Activated T-helper 1 cell treated with anti-CD3 and anti-CD28 coated beads, Interleukin-2, amount 50 U/mL, for 16 hours (primary cell): ENCODE results near the gene EGR2.
A peak's percentile ranks its signal among the peaks of the same experiment; 100 is the strongest.
"Not testable (repeated sequence)": the region's sequence is repeated elsewhere in the genome, so short reads cannot be mapped to it uniquely, and the experiment has no call there.

Experiments used
- DNase-seq, 2 donors: peaks; one replicate each; pipeline ENCODE4 v3.0.0-alpha.2; 2020; ENCODE audit warnings: low read depth in 1 of 2, low spot score in 1 of 2

Gene EGR2

DNA sequence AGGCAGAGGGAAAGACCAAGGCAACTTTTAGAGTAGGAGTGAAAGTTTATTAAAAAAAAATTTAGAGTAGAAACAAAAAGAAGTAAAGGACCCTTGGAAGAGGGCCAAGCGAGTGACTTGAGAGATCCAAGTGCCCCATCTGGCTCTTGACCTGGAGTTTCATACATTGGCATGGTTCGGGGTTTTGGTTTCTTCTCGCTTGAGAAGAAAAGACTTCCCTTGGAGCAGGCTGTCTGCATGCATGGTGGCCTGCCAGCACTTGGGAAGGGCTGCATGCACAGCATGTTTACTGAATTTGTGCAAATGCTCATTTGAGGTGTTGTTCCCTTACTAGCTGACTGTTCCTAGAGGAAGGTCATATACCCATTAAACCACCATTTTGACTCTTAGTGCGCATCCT is 20.4 kb downstream of the EGR2 start:
- no peak for DNase-seq

DNA sequence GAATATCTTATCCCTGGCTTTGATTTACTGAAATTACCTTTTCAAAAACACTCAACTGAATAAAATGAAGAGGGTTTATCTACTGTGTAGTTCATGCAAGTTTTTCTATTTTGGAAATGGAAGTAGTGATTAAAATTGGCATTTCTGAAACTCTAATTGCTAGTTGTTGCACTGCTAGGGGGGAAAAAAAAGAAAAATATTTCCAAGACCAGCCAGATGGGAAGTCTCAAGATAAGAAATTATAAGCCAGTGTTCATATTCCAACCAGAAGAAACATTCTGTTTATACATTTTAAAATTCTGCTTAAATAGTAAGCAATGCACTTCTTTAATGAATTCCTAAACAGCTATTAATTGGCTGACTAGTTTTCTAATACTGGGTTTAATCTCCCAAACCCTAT is 21.1 kb downstream of the EGR2 start:
- DNase-seq = no peak

DNA sequence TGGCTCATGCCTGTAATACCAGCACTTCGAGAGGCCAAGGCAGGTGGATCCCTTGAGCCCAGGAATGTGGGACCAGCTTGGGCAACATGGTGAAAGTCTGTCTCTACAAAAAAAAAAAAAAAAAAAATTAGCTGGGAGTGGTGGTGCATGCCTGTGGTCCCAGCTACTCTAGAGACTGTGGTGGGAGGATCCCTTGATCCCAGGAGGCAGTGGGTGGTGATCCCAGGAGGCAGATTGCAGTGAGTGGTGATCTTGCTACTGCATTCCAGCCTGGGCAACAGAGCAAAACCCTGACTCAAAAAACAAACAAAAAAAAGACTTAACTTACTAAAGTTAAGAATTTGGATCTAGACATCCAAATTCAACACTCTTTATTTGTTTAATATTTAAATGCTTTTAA is 21.9 kb downstream of the EGR2 start:
- DNase-seq = no peak

DNA sequence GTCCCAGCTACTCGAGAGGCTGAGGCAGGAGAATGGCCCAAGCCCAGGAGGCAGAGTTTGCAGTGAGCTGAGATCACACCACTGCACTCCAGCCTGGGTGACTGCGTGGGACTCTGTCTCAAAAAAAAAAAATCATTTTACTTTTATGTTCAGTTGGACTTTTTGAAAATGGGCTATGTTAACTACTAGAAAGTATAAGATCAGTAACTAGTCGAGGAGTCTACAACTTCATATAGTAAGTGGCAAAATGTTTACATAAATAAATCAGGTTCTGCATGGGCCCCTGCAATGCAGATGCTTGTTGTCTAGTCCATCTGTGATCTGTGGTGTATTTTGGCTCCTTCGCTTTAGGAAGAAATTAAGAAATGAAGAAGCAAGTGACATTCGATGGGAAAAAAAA is 23.9 kb downstream of the EGR2 start:
- no peak for DNase-seq

DNA sequence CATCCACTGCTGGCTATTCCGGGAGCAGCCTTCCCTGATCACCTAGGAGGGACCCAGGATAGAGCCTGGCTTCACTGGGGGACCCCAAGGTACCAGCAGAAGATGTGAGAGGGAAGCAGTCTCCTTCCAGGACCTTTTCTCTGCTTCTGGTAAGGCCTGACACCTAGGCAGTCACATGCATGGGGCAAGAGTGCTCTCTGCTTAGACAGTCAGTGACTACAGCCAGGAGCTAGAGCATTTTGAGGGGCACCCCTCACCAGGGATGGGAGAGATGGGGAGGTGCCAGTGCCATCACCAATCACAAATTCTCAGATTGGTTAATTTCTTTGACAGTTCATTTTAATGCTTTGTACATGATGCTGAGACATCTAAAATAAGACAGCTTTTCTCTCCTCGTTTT is 25.6 kb downstream of the EGR2 start:
- DNase-seq = no peak

DNA sequence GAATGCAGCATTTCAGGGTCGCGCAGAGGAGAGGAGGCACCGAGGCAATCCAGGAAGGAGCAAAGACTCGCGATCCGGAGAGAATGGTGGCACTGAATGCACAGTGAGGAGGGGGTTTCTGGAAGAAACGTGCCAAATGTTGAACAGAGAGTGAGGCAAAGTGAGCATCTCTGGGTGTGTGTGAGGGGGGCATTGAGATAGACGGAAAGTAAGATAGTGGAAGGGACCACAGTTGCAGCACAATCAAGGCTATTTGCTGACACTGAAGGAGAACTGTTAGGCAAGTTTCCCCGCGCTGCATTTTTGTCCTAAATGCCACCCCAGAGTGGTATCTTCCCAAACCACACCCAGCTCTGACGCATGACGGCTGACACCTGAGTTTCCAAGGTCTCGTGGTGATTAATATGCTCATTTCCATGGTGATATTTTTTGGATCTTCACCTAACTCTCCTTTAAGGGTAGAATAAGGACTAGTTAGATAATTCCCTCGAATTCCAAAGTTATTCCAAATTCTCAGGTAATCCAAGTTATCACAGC is 26.1 kb downstream of the EGR2 start:
- no peak for DNase-seq

DNA sequence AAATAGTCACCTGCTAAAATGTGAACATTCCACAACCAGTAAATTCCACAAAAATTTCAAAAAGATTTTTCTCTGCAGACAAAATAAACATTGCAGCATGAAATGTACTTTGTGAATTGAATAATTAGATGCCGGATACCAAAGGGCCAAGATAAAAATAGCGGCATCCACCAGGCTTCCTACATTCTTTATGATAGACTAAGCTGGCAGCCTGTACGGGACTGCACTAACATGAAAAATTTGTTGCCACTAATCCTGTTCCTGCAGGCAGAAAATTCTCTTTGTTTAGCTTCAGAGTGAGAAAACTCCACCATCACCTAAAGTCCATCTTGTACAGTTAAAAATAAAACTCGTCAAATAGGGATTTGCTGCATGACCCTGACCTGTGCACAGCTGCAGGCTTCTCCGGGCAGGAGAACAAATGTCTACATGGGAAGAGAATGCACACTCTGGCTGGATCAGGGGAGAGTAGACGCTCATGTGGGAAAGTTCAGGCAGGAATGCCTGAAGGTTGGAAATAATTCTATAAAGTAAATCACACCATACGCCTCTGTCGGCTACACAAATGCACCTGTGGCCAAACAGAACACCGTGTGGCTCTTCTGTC is 27.2 kb downstream of the EGR2 start:
- DNase-seq = no peak

DNA sequence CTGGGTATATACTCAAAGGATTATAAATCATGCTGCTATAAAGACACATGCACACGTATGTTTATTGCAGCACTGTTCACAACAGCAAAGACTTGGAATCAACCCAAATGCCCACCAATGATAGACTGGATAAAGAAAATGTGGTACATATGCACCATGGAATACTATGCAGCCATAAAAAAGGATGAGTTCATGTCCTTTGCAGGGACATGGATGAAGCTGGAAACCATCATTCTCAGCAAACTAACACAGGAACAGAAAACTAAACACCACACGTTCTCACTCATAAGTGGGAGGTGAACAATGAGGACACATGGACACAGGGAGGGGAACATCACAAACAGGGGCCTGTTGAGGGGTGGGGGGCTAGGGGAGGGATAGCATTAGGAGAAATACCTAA is 27.9 kb downstream of the EGR2 start:
- DNase-seq = not testable (repeated sequence)

DNA sequence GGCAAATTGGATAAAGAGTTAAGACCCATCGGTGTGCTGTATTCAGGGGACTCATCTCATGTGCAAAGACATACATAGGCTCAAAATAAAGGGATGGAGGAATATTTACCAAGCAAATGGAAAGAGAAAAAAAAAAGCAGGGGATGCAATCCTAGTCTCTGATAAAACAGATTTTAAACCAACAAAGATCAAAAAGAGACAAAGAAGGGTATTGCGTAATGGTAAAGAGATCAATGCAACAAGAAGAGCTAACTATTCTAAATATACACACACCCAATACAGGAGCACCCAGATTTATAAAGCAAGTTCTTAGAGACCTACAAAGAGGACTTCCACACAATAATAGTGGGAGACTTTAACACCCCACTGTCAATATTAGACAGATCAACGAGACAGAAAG is 31.6 kb downstream of the EGR2 start:
- DNase-seq = not testable (repeated sequence)

DNA sequence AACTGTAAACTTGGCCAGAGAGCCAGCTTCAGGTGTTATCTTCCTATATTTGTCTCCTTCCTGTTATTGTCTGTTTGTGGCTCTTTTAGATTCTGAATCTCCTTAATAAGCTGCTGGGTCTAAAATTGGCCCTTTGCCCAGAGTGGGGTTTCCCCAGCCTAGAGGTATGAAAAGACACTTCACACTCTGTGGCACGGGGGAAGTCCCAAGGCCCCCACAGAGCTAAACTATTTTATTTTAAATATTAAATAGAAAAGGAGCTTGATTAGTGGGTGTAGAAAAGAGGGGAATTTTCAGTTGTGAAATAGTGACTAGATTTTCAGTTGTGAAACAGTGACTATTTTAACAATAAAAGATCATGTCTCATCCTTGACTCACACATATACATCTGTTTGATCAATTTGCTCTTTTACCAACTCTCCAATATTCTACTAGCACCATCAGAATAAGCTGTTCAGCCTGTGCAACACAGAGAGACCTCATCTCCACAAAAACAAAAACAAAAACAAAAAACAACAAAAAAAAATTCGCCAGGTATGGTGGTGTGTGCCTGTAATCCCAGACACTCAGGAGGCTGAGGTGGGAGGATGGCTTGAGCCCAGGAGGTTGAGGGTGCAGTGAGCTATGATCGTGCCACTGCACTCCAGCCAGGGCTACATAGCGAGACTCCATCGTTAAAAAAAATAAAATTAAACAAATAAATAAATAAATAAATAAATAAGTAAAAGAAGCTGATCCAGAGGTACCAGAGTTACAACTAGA is 36.5 kb downstream of the EGR2 start:
- DNase-seq = peak; percentile 52 to 77

DNA sequence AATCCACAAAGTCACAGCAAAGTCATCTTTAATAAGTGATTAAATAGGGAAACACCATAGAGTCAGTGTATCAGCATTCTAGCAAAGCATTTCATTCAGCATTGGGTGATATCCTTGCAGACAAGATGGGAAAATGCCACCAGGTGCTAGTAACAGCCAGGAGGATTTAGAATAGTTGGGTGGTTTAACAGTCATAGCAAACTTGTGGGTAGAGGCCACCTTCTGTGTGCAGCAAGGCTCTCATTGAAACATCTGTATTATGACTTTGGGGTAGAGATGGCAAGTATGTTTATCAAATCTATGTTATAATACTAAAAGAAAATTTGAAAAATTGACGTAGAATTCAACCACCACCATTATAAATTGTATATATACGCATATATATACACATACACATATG is 38.0 kb downstream of the EGR2 start:
- no peak for DNase-seq

DNA sequence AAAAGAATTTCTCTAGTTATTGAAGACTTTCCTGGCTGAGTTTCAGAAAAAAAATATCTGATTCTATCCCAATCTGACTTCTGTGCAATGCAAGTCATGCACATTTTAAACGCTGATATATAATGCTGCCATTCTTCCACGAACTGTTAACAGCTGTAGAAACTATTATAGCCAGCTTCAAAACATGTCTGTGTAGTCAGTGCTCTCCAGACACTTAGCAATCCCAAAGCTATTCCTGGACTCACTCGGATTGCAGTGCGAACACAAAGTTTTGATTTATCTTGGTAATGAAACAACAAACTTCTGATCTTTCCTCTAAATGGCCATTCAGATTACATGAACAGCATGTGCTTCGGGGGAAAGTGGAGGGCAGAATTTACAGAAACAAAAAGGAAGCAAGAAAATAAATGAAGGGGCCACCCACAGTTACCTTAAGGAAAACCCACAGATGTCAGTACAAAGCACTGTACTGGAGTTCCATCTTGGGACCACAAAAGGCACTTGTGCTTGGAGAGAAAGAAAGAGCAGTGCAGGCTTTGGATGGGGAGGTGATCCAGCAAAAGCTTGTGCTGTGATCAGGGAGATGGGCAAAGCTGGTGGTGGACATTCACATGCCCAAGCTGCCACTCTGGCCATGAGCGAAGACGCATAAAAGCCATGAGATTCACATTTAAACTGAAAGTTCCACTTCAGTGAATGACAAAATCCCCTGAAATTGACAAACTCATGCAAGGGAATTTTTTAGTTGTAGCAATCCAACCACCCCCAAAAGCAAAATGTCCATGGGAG is 43.8 kb downstream of the EGR2 start:
- no peak for DNase-seq

DNA sequence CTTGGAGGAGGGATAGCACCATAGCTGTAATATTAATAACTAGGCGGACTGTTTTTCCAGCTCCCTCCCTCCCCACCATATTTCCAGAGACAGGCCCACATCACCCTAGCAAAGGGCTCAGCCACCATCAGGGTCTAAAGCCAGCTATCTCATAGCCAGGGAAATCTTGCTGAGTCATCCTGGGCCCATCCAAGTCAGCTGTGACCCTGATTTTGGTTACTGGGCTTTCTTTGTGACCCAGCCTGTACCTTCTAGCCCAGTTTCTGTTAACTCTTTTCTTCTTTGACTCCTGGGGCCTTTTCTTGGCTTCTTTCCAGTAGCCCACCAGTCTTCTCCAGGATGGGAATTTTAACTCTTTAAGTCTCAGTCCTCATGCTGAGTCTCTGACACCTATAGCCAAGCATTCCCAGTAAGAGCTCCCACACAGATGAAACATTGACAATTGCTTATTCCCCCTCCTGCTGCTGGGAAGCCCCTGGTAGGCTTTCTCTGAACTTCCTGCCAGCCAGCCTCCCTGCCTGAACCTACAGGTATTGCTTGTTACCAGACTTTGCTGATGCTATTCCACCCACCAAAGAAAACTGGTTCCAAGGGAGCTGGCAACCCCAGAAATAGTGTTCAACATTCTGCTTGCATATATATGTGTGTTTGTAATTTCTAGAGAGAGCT is 46.5 kb downstream of the EGR2 start:
- no peak for DNase-seq

DNA sequence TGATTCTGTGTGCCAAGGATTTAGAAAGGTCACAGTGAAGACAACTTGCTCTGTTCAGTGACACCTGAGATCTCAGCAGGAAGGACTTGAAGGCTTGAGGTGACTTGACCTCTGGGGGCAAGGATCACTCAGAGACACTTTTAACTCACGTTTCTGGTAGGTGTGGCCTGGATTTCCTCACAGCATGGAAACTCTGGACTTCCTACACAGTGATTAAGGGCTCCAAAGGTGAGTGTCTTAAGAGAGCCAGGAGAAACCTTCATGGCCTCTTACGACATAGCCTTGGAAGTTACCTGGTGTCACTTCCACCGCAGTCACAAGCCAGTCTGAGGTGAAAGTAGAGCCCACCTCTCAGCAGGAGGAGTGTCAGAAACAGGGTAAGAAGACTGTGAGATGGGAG is 49.8 kb downstream of the EGR2 start:
- DNase-seq = no peak

DNA sequence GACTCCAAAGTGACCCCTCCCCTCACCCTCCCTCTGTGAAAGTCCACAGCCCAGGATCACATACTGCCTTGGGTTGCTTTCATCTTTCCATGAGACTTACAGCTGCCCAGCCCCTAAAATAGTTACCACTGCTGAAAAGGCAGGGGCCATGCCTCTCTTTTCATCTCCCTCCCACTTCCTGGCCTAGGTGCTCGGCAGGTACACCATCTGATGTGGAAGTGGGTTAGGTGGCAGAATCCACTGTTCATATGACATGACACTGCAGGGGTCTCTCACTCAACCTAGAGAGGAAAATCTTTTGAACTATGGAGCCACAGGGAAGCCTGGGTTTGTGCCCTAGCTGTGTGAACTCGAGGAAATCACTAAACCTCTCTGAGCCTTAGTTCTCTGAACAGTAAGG is 50.4 kb downstream of the EGR2 start:
- DNase-seq = no peak

DNA sequence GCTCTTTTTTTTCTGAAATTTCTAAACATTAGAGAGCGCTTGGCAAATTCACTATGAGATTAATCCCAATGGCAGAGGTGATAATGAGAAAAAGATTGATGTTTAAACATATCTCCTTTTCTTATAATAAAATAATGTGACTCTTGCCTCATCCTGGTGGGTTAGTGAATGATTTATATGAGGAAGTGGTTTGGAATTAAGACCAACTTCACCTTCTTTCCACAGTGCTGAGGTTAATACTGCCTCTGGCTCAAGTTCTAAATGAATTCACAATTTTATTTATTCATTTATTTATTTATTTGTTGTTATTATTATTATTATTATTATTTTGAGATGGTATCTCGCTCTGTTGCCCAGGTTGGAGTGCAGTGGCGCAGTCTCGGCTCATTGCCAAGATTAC is 52.2 kb downstream of the EGR2 start:
- DNase-seq = no peak

DNA sequence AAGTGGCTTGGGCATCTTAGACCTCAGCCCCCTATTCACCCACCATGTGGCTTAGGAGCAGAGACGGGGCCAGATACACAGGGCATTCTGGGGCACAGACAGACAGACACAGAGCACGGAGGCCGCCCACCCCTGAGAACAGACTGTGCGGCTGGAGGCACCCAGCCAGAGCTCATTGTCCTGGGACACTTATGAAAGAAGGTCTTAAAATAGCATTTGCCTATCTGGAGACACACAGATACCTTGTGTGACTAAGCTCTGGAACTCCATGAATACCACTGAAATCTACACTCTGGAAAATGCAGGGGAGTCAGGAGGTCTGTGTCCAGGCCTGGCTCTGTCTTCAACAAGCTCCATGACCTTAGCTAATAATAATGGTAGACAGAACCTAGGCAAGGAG is 53.0 kb downstream of the EGR2 start:
- DNase-seq = no peak
